Upper lobe of right lung (tissue), 1 donor: Measurements from ENCODE around the gene NPTXR. TPM values are rescaled to one million over a fixed set of nuclear protein-coding genes. Genes with fewer than 3 reads are reported as not detected.

ENCODE experiments used
- ATAC-seq: fragments of 200-7000 bp; cut with Tn5 transposase; one replicate; pipeline ENCODE4 v1.9.1; 2020; ENCODE audit warnings: mild to moderate bottlenecking, moderate library complexity
- DNase-seq: peaks from one replicate; pipeline ENCODE4 v3.0.0-alpha.2; 2020
- H3K27ac ChIP-seq: fragments of 200-600 bp; one replicate; pipeline ENCODE4 v1.8.0; 2022
- H3K27me3 ChIP-seq: fragments of 200-600 bp; one replicate; pipeline ENCODE4 v1.8.0; 2022; ENCODE audit warnings: mild to moderate bottlenecking
- H3K36me3 ChIP-seq: fragments of 200-600 bp; one replicate; pipeline ENCODE4 v1.8.0; 2022
- H3K4me1 ChIP-seq: fragments of 200-600 bp; one replicate; pipeline ENCODE4 v1.8.0; 2022
- H3K4me3 ChIP-seq: fragments of 200-600 bp; one replicate; pipeline ENCODE4 v1.8.0; 2022; ENCODE audit warnings: mild to moderate bottlenecking
- H3K9me3 ChIP-seq: fragments of 200-600 bp; one replicate; pipeline ENCODE4 v1.8.0; 2022
- CTCF ChIP-seq: fragments of 200-600 bp; IDR thresholded peaks from one replicate; pipeline ENCODE4 v1.8.0; 2022; ENCODE audit warnings: antibody characterized with exemption
- intact Hi-C: fragments of 100-400 bp; cut with DNase I; formaldehyde crosslinking; loops from one replicate; pipeline ENCODE4 v1.11.0; 2022
- long read RNA-seq: library from polyadenylated mRNA; unstranded; transcript quantifications from one replicate; pipeline ENCODE4 v2.0.0, GENCODE V29; 2021
- total RNA-seq: library from RNA; stranded (reverse); fragmentation: NEBNext Ultra II Directional; extraction: Animal tissue kit (Norgen Biotek cat#: 25700); gene quantifications from one replicate; pipeline ENCODE4 v1.2.1, GENCODE V29; 2021
- donor health status: DM: no; HTN: yes; CAD: no; lungs with severe emphysema.

NPTXR gene
- 6.3 TPM for total RNA-seq
- long read RNA-seq, full-length matches to known transcripts: 2 of 13 reads
- long read RNA-seq, partial matches to known transcripts: 4 of 13 reads
- long read RNA-seq, other reads (novel, unspliced or antisense): 7 of 13 reads

DNA sequence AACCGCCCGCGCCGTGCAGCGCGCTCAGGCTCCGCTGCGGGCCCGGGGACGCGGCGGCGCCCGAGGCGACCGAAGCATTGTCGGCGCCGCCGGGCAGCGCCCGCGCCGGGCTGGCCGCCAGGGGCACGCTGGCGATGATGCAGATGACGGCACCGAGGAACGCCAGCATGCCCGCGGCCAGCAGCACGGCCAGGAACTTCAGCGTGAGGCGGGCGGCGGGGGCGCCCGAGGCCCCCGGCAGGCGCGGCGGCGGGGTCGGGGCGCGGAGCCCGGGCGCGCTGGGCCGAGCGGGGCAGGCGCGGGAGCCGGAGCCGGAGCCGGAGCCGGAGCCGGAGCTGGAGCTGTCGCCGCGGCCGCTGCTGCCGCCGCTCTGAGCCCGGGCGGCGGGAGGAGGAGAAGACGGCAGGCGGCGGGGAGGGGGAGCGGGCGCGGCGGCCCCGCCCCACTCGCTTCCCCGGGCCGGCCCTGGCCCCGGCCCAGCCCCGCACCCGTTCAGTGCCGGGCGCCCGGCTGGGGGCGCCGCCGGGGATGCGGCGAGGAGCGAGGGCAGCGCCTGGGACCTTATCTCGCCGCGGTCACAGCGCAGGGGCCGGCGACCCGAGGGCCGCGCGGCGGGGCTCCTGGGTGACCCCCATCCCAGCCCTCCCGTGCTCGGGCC, at the start of gene NPTXR:
TSS of gene NPTXR (minus strand) at position 372 of the 658 bp plus-strand sequence.
- DNase-seq: no peak
- H3K9me3 ChIP-seq: no peaks in the 10 kb centered on the region
- no peak within 1 kb of the TSS for H3K27ac ChIP-seq
- peak; percentile 75 for ATAC-seq
- TF ChIP-seq CTCF: no peak
- H3K4me1 ChIP-seq: no peaks in the 10 kb centered on the region
- intact Hi-C loops: no loop called here
- H3K27me3 ChIP-seq: peaks cover 24% of the 10 kb centered on the region
- no peaks in the 10 kb centered on the region for H3K36me3 ChIP-seq
- peak within 1 kb of the TSS; percentile 44 for H3K4me3 ChIP-seq

DNA sequence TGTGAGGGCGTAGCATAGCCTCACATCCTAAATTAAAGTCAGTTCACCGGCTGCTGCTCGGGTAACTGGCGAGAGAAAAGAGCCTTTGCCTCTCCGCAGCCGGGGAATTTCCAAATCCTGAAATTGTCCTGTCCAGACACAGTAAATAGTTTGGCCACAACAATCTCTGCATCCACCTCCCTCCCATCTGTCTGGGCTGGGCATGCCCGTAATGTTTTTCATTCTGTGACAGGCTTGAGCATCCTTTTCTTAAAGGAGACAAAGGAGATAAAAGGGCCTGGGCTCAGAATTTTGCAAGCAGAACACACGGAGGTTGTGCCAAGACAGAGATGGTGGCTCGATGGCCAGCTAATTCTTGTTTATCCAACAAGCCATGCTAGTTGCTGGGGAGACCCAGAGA, 47.4 kb upstream of the NPTXR start:
- no peak for TF ChIP-seq CTCF
- H3K27me3 ChIP-seq: no peaks in the 10 kb centered on the region
- DNase-seq: no peak
- no peaks in the 10 kb centered on the region for H3K36me3 ChIP-seq
- intact Hi-C loops: no loop called here
- H3K27ac ChIP-seq: no peak overlapping the region
- H3K4me3 ChIP-seq: no peak overlapping the region
- no peak for ATAC-seq
- no peaks in the 10 kb centered on the region for H3K9me3 ChIP-seq
- H3K4me1 ChIP-seq: no peaks in the 10 kb centered on the region

DNA sequence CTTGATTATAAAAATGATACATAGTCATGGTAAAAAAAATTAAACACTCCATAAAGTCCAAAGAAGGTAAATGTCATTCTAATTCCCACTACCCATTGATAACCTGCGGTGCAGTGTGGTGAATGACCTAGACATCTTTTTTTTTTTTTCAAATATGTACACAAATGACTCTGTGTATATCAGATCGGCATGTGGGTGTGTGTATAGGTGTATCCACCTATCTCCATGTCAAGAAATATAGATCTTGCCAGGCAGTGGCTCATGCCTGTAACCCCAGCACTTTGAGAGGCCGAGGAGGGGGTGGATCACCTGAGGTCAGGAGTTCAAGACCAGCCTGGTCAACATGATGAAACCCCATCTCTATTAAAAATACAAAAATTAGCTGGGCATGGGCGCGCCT, 46.5 kb upstream of the NPTXR start:
- ATAC-seq: no peak
- Histone ChIP-seq H3K4me1 (no peaks in the 10 kb centered on the region), H3K36me3 (no peaks in the 10 kb centered on the region), H3K4me3 (no peak overlapping the region), H3K9me3 (no peaks in the 10 kb centered on the region), H3K27me3 (no peaks in the 10 kb centered on the region), H3K27ac (no peak overlapping the region)
- DNase-seq: no peak
- no peak for TF ChIP-seq CTCF
- intact Hi-C loops: no loop called here

DNA sequence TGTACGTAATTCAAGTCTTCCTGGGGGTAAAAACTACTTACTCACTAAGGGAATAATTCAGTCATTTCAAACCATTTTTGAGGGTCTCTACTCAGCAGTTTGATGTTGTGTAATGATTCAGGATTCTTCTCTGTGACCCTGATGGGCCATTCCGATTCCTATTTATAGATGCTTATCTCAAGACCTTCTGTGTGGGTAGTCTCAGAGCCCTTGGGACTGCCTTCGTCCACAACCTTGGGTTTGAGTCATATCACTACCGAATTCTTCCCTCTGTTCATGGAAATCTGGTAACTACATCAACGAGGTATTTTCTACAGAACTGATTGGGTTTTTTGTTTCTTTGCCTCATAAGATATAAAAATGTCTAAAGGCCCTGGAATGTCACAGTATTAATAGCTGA, 42.5 kb upstream of the NPTXR start:
- Histone ChIP-seq H3K4me3 (no peak overlapping the region), H3K4me1 (peaks cover 16% of the 10 kb centered on the region), H3K27me3 (no peaks in the 10 kb centered on the region), H3K36me3 (no peaks in the 10 kb centered on the region), H3K9me3 (no peaks in the 10 kb centered on the region), H3K27ac (no peak overlapping the region)
- intact Hi-C loops: no loop called here
- ATAC-seq: no peak
- DNase-seq: no peak
- TF ChIP-seq CTCF: no peak

DNA sequence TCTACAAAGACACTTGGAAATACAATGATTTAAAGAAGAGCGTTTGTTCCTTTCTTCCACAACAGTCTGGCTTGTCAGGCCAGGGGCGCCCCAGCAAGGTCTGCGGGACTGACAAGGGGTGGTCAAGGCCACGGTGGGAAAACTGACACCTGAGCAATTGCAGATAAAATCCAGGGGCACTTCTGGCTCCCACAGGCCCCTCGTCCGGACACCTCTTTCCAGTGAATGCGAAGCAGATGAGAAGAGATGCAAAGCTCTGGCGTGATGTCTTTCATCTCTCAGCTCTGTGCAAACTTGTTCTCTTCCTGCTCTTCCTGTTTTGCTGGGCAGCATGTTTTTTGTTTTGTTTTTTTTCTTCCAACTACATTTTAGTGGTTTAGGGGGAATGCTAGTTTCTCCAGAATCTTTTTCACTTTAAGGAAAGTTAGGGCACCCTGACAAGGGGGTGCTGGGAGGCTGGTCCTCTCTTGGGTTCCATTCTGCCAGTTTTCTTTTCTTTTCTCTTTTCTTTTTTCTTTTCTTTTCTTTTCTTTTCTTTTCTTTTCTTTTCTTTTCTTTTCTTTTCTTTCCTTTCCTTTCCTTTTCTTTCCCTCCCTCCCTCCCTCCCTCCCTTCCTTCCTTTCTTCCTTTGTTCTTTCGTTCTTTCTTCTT, 39.3 kb upstream of the NPTXR start:
- no peak for TF ChIP-seq CTCF
- peaks cover 20% of the 10 kb centered on the region for H3K4me1 ChIP-seq
- no peaks in the 10 kb centered on the region for H3K36me3 ChIP-seq
- H3K4me3 ChIP-seq: no peak overlapping the region
- DNase-seq: peak; percentile 46
- intact Hi-C loops: no loop called here
- no peak for ATAC-seq
- H3K27me3 ChIP-seq: no peaks in the 10 kb centered on the region
- no peaks in the 10 kb centered on the region for H3K9me3 ChIP-seq
- H3K27ac ChIP-seq: no peak overlapping the region
